Colonic mucosa (tissue), 4 donors: Measurements from ENCODE around the gene GRM8. TPM values are rescaled to one million over a fixed set of nuclear protein-coding genes. Genes with fewer than 3 reads are reported as not detected.

Experiments
- DNase-seq: peaks from one replicate; pipeline ENCODE4 v3.0.0-alpha.2; 2020
- H3K27ac ChIP-seq: fragments of 200-600 bp; one replicate; pipeline ENCODE4 v1.8.0; 2021
- H3K27me3 ChIP-seq: fragments of 200-600 bp; one replicate; pipeline ENCODE4 v1.8.0; 2021
- H3K36me3 ChIP-seq: fragments of 200-600 bp; one replicate; pipeline ENCODE4 v1.8.0; 2021
- H3K4me1 ChIP-seq: fragments of 200-600 bp; one replicate; pipeline ENCODE4 v1.8.0; 2021; ENCODE audit warnings: mild to moderate bottlenecking
- H3K4me3 ChIP-seq: fragments of 200-600 bp; one replicate; pipeline ENCODE4 v1.8.0; 2021
- H3K9ac ChIP-seq, 2 donors: one replicate each; pipeline ENCODE4 v1.7.0; 2013; ENCODE audit warnings: control low read depth in 2 of 2, low read depth in 2 of 2, low read length in 2 of 2
- H3K9me3 ChIP-seq: fragments of 200-600 bp; one replicate; pipeline ENCODE4 v1.8.0; 2021
- intact Hi-C: fragments of 100-400 bp; cut with DNase I; formaldehyde crosslinking; loops from one replicate; pipeline ENCODE4 v1.14.1; 2022
- total RNA-seq, 2 donors: library from RNA; stranded (reverse); fragmentation: NEBNext Ultra II Directional in 1 of 2; extraction: Animal tissue kit (Norgen Biotek cat#: 25700) in 1 of 2; gene quantifications; one replicate each; pipeline ENCODE4 v1.2.1, GENCODE V29; 2021
- TF ChIP-seq, protein P1 (sequence below): fragments of 200-600 bp; IDR thresholded peaks from one replicate; pipeline ENCODE4 v1.8.0; 2022; ENCODE audit warnings: antibody characterized with exemption, mild to moderate bottlenecking
- donor health status: healthy.
- donor health status: DM: no; HTN: no; CAD: no.
- donor health status: DM: no; HTN: no; CAD: no.

Gene GRM8
- total RNA-seq, 2 donors from 2014 or later: 2.2 to 2.5 TPM

DNA sequence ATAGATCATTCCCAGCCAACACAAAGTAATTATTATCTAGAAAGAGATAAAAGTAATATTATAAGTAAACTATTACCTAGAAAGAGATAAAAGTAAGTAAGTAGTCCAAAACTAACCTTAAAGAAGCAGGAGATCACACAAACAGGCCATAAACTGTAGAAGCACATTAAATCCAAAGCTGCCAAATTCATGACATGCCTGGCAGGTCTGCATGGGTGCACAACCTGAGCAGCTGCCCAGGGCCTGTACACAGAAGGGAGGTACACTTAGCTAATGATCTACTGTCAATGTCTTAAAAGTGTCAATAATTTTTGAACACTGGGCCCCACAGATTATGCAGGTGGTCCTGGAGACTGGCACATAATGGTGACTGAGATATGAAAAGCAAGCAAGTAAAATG lies 196.5 kb downstream of the GRM8 start:
- H3K4me1 ChIP-seq: no peaks in the 10 kb centered on the region
- intact Hi-C loops: no loop called here
- no peaks in the 10 kb centered on the region for H3K36me3 ChIP-seq
- H3K4me3 ChIP-seq: no peak overlapping the region
- no peak overlapping the region for H3K27ac ChIP-seq
- H3K9me3 ChIP-seq: no peaks in the 10 kb centered on the region
- H3K27me3 ChIP-seq: no peaks in the 10 kb centered on the region
- DNase-seq: no peak
- TF ChIP-seq, protein P1, sequence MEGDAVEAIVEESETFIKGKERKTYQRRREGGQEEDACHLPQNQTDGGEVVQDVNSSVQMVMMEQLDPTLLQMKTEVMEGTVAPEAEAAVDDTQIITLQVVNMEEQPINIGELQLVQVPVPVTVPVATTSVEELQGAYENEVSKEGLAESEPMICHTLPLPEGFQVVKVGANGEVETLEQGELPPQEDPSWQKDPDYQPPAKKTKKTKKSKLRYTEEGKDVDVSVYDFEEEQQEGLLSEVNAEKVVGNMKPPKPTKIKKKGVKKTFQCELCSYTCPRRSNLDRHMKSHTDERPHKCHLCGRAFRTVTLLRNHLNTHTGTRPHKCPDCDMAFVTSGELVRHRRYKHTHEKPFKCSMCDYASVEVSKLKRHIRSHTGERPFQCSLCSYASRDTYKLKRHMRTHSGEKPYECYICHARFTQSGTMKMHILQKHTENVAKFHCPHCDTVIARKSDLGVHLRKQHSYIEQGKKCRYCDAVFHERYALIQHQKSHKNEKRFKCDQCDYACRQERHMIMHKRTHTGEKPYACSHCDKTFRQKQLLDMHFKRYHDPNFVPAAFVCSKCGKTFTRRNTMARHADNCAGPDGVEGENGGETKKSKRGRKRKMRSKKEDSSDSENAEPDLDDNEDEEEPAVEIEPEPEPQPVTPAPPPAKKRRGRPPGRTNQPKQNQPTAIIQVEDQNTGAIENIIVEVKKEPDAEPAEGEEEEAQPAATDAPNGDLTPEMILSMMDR: no peak
- H3K9ac ChIP-seq: no peak overlapping the region

DNA sequence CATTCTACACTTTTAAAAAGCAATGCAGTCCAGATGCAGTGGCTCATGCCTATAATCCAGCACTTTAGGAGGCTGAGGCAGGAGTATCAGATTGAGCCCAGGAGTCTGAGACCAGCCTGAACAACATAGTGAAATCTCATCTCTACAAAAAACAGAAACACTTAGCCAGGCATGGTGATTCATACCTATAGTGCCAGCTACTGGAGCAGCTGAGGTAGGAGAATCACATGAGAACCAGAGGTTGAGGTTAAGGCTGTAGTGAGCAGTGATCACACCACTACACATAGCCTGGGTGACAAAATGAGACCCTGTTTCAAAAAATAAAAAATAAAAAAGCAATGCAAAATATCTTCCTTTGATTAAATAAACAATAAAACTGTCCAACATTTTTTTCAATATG lies 205.2 kb downstream of the GRM8 start:
- Histone ChIP-seq H3K4me1 (no peaks in the 10 kb centered on the region), H3K36me3 (no peaks in the 10 kb centered on the region), H3K4me3 (no peak overlapping the region), H3K9me3 (no peaks in the 10 kb centered on the region), H3K9ac (no peak overlapping the region), H3K27me3 (no peaks in the 10 kb centered on the region), H3K27ac (no peak overlapping the region)
- TF ChIP-seq, protein P1: no peak
- DNase-seq: no peak
- intact Hi-C loops: no loop called here

DNA sequence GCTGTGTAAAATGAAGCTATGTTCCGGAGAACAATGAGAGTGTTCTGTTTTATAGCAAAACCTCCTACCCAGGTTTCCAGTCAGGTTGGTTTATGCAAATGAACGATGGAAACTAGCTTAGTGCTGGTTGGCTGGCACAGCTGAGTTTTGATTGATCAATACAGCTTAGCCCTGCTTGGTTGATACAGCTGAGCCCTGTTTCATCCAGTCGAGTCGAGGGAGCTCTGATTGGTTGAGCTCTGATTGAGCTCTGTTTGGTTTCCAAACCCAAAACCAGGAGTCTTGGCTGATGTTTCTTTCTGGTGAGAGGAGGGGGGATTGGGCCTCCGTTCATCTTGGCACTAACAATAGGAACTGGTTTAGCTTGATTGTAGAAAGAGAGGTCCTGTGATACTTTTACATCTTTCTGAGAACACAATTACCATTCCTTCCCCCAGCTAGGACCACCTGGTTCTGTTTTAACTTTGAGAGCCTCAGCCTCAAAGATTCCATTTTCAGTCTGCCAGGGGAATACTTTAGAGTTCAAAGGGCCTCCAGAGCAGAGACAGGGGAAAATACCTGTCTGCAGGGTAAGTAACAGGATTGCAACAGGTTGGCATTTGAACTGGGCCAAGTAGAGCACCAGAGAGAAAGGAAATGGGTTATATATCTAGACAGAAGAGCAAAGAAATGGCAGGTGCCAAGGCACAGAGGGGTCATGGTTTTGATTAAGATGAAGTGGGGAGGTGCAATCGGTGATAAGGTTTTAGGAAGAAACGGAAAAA lies 210.9 kb downstream of the GRM8 start:
- DNase-seq: no peak
- TF ChIP-seq, protein P1: no peak
- intact Hi-C loops: no loop called here
- Histone ChIP-seq H3K9me3 (no peaks in the 10 kb centered on the region), H3K9ac (no peak overlapping the region), H3K4me1 (no peaks in the 10 kb centered on the region), H3K27ac (no peak overlapping the region), H3K4me3 (no peak overlapping the region), H3K36me3 (no peaks in the 10 kb centered on the region), H3K27me3 (no peaks in the 10 kb centered on the region)

DNA sequence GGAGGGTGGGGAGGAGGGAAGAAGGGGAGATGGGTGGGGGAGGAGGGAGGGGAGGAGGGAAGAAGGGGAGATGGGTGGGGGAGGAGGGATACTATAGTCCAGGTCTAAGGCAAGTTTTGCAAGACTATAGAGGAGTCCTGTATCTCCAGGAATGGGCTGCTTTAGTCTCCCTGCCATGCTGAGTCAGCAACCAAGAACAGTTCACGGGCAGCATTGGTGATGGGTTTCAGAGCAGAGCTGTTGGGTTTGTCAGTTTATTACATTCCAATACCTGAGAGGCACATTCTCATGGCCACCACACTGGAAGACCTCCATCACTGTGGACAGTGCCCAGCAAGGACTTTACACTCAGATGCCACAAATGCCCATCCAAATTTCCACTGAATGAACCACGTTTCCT lies 212.7 kb downstream of the GRM8 start:
- Histone ChIP-seq H3K4me3 (no peak overlapping the region), H3K27me3 (no peaks in the 10 kb centered on the region), H3K9me3 (no peaks in the 10 kb centered on the region), H3K36me3 (no peaks in the 10 kb centered on the region), H3K27ac (no peak overlapping the region), H3K9ac (no peak overlapping the region), H3K4me1 (no peaks in the 10 kb centered on the region)
- TF ChIP-seq, protein P1: no peak
- DNase-seq: no peak
- intact Hi-C loops: no loop called here

DNA sequence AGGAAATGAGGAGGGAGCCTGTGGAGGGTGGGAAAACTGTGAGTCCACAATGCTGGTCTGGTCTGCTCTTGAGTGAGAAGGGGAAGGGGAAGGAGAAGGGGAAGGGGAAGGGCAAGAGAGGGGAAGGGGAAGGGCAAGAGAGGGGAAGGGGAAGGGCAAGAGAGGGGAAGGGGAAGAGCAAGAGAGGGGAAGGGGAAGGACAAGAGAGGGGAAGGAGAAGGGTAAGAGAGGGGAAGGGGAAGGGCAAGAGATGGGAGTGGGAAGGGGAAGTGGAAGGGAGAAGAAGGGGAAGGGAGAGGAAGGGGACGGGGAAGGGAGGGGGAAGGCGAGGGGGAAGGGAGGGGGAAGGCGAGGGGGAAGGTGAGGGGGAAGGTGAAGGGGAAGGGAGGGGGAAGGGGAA lies 213.2 kb downstream of the GRM8 start:
- Histone ChIP-seq H3K4me3 (no peak overlapping the region), H3K27ac (no peak overlapping the region), H3K4me1 (no peaks in the 10 kb centered on the region), H3K27me3 (no peaks in the 10 kb centered on the region), H3K36me3 (no peaks in the 10 kb centered on the region), H3K9me3 (no peaks in the 10 kb centered on the region), H3K9ac (no peak overlapping the region)
- TF ChIP-seq, protein P1: no peak
- no peak for DNase-seq
- intact Hi-C loops: no loop called here
